Stimulated activated naive CD8-positive, alpha-beta T cell treated with anti-CD3 and anti-CD28 coated beads, Interleukin-15, Interleukin-2, amounts not matched to agents 100 U/mL and 50 U/mL, for 24 hours (primary cell): ENCODE data around the gene CCN6.
A peak's percentile ranks its signal among the peaks of the same experiment; 100 is the strongest.

Source experiments
- ATAC-seq: fragments of 150-1000 bp; cut with Tn5 transposase; one replicate; pipeline ENCODE4 v1.10.0; 2021
- DNase-seq: peaks from one replicate; pipeline ENCODE4 v3.0.0; 2021

The CCN6 gene

DNA sequence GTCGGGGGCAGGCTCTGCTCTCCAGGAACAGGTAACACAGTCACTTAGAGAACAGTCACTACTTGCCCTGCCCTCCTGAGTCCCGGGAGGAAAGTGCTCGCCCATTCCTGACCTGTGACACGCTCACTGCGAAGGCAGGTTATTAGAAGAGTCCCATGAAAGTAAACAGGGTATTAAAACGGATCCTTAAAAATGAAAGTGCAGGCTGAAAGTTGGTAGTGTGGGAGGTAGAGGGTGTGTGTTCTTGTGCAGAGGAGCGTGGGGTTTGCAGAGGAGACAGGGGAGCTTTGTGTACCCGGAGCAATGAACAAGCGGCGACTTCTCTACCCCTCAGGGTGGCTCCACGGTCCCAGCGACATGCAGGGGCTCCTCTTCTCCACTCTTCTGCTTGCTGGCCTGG lies at the start of gene CCN6:
TSS of gene CCN6 (plus strand) at position 104 of the 400 bp plus-strand sequence. CDS start at position 358, 254 bp downstream.
- ATAC-seq = no peak
- DNase-seq = no peak

DNA sequence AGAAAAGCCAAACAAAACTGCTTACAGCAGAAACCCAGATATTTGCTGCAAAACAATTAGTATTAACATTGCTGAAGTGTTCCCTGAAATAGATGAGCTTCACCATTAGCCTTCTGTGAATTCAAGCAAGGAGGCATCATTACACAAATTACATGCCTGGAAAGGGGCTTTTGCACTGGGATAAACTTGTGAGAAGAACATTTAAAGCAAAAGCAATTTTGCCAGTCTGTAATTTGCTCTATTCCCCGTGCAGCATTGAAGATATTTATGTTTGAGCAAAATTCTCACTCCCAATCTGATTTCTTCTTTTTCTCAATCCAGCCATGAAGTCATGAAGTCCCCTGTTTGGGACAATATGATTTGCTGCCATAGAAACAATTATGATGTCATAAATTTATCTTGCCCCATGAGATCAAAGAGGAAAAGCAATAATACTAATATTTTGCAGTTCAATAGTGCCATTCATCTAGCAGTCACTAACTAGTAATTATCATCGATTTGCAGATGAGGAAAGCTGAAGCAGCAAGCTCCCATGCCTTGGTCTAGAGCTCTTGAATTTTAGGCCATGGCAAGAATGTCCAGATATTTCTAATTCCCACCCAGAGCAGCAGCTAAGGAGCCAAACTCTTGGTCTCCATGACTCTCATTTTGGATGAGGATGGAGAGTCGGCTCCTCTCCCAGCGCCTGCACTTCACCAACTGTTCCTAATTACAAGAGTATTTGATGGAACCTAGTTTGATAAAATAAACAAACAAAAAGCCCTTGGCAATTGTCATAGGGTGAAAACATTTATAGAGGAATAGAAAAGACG lies 49.5 kb upstream of the CCN6 start:
- ATAC-seq (no peak), DNase-seq (no peak)

DNA sequence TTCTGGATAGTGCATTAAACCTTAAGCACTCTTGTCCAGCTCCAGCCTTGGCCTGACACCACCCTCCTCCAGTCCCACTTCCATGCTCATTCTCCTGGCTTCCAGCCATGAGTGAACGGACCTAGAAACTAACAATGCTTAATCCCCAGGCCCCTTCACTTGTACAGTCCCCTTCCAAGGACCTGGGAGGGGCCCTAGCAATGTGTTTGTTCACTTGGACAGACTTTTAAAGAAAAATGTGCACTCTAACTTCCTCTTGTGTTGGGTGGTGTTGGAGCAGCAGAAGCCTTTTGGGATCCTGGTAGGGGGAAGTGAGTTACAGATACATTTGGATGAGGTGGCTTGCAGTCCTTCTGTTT lies 48.9 kb upstream of the CCN6 start:
- ATAC-seq (no peak), DNase-seq (no peak)

DNA sequence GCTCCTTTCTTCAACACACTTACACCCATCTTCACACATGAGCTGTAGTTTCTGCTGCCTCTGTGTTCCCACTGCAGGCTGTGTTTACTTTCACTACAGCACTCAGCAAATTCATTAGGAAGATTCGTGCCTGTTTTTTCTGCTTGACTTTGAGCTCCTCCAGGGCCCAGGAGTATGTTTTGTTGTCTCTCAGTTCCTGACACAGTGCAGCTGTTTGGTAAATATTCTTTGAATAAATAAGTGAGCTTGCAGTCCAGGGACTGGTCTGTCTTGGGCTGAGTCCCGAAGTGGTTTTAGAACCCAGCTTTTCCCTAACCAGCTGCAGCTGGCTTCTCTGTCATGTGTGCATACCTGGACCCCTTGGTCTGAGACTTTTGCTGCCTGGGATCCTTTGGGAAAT lies 46.6 kb upstream of the CCN6 start:
- DNase-seq (no peak), ATAC-seq (no peak)

DNA sequence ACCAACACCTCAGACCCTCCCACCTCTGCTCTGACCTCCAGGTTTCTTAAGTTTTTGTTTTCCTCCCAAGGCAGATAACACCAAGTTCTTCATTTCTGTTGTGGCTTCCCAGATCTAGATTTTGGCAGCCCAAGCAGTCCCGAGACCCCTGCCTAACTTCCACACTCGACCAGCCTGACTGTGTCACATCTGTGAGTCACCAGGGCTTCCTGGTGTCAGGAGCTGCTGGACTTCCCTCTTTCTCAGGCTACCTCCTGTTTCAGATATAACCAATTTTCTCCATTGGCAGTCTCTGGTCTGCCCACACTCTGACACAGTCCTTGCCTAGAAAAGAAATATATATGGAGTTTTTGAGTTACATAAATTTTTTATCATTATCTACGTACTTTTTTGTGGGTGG lies 46.1 kb upstream of the CCN6 start:
- ATAC-seq = no peak
- no peak for DNase-seq

DNA sequence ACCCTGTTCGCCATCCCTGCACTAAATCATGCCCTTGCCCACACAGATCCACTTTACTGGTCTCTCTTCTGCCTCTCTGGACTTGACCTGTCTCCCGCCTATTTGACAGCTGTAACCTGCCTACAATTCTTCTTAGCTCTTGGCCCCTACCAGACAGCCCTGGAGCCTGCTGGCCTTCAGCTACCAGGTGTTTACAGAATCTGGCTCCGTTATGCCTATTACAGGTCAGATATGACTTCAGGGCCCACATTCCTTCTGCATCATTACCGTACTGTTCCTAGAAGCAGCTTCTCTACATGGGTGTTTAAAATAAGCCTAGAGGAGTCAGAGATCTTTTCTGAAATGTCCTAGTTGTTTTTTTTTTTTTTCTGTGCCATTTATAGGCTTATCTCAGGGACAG lies 45.4 kb upstream of the CCN6 start:
- no peak for ATAC-seq
- no peak for DNase-seq

DNA sequence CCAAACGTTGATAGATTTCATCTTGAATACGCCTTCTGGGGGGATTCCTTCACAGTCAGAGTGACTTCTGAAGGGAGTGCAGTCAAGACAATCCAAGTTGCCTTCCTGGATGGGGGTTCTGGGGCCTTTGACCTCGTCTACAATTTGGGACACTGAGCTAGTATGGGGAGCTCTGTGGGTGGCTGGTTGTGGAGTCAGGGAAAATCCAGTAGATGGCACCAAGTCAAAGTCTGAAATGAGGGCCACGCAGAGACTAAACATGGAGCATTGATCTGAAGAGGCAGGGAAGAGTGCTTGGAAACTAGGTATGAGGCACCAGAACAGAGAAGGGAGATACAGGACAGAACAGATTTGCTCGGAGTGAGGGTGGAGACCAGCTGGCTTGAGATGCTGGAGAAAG lies 43.6 kb upstream of the CCN6 start:
- ATAC-seq = peak; percentile 63
- no peak for DNase-seq

DNA sequence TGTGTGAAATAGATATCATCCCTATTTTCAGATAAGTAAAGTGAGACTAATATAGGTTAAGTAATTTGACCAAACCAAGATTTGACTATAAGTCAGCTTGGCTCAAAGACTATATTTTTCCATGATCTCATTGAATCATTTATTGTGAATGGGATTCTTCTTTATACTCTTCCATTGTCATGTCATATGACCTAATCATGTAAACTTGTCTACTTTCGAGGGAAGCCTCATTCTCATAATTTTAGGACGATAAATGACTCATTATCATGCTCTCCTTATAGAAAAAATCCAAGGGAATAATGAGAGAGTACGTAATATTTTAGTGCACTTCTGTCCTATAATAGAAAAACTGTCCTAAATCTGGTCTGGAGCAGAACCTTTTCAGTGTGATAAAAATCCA lies 40.9 kb upstream of the CCN6 start:
- ATAC-seq = no peak

DNA sequence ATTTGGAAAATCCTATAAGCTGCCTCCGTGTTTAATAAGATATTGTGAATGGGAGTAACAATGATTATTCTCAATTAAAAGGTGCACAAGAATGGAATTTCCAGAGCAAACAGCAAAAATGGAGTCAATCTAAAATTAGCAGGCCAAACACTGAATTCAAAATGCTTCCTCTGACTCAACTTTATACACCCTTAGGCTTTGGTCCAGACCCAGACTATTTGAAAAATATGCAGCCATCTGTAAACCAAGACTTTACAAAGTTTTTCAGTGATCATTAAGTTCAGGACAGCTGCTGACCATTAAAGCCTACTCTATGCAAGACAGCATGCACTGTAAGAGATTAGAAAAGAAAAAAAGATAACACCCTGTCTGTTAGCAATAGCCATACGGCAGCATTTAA lies 39.4 kb upstream of the CCN6 start:
- no peak for DNase-seq
- no peak for ATAC-seq

More for the DNA sequence above, 40.9 kb upstream of the CCN6 start:
- no peak for DNase-seq

DNA sequence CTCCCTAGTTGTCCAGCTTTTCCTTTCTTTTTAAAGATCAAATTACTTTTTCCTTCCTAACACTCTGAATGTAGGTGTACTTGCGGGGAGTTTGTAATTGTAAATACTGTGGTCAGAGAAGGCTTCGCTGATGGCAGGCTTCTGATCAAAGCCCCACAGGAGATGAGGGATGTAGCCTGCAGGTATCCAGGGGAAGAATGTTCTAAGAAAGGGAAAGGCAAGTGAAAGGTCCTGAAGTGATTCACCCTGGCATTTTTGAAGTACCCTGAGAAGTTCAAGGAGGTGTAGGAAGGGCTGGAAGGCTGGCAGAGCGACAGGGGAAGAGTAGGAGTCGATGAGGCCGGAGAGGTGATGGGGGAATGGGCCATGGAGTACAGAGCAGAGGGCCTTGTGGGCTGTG lies 38.2 kb upstream of the CCN6 start:
- peak; percentile 0 for ATAC-seq
- no peak for DNase-seq

DNA sequence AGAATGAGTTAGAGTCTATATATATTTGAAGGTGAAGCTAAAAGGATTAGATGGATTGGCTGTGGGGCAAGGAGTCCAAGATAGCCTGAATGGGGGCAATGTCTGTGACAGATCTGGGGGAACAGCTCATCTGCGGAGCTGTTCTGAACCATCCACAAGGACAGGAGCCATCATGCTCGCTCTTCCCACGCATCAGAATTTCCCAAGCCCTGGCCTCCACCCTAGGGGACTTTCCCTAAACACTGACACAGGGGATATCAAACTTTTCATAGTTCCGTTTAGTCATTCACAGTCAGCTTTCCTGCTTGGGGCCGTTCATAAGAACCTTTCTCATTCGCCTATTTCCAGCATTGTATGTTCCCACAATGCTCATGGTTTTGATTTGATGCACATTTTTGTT lies 37.6 kb upstream of the CCN6 start:
- DNase-seq (peak; percentile 70), ATAC-seq (peak; percentile 82)

DNA sequence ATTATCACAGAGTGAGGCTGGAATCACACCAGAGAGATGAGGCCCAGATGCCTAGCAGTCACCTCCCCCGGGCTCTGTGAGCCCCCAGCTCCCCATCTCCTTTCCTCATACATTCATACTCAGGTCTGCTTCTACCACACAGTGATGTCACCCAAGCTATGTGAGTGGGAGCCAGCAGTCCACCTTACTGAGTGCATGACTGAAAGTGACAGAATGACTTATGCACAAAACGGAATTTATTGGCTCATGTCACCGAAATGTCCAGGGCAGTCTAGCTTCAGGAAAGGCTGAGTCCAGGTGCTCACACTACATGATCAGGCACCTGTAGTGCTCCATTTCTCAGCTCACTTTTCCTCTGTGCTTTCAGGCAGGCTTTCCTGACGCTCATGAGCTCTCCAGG lies 36.7 kb upstream of the CCN6 start:
- DNase-seq (peak; percentile 56), ATAC-seq (peak; percentile 89)

DNA sequence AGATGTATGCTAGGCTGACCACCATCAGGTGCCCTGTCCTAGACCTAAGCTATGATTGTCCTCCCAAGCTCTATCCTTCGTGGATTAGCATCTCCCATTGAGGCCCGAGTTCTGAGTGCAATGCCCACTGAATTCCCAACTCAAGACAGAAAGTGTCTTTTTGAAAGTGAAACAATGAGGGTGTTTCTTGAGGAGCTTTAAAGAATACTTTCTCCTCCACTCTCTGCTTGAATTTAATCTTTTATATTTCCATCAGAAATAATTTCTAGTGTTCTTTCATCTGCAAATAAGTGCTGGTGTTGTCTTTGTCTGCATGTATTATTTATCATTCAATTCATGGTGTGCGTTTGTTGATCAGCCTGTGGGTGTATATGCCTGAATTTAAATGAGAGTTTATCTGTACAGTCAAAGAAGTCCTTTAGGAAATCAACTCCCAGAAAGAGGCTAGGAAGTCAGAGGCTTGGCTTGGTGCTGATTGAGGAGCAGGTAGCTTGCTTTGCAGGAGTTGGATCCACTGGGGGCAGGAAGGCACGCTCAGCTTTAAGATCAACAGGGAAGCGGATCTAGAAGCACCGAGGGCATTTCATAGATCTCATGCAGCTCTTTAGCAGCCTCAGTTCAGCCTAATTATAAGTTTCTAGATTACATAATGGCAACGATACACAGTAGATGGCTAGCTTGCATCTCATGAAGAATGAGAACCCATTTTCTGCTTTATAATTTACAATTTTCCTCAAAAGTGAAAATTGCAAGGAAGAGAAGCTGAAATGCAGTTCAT lies 36.0 kb upstream of the CCN6 start:
- ATAC-seq (no peak), DNase-seq (no peak)

DNA sequence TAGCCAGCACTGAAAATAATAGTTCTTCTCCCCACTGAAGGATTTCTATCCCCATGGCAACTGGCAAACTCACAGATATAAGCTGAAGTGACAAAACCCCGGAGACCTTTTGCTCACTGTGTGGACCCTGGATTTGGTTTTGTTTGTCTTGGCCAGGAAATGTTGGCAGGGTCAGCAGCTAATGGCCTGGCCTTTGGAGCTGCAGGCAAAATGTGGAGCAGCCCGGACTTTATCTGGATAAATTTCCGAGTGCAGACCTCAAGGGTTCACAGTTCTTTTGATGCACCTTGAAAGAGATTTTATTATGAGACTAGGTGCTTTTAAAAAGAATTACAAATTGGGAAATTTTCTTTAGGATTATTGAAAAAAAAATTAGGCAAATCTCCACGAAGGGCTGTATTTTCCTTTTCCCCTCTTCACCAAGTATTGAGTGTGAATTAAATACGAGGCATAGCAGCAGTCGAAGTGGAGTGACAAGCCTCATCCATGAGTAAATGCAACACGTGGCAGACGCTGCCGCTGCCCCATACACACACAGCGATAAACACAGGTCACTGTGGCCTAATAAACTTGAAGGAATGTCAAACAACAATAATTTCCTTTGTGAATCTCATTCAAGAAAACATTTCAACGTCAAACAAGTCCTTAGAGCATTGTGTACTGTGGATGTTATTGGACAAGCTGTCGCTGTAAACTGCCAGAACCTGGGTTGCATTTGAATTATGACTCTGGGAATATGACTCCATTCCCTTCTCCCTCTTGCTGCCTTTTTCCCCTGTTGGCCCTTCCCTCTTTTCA lies 35.1 kb upstream of the CCN6 start:
- DNase-seq (no peak), ATAC-seq (no peak)

DNA sequence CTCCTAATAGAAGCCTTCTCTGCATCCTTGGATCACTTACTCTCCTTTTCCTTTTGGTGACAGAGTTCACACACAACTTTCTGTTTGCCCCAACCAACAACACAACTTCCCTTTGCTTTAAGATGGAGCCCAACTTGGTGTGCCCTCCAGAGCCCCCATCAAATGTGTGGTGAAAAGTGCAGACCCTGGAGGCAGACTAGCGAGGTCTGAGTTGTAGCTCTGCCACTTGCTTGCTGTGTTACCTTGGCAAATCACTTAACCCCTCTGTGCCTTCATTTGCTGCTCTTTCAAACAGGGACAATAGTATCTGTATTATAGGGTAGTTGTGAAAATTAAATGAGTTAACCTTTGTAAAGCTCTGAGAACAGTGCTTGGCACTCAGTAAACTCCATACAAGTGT lies 34.3 kb upstream of the CCN6 start:
- DNase-seq (no peak), ATAC-seq (no peak)

DNA sequence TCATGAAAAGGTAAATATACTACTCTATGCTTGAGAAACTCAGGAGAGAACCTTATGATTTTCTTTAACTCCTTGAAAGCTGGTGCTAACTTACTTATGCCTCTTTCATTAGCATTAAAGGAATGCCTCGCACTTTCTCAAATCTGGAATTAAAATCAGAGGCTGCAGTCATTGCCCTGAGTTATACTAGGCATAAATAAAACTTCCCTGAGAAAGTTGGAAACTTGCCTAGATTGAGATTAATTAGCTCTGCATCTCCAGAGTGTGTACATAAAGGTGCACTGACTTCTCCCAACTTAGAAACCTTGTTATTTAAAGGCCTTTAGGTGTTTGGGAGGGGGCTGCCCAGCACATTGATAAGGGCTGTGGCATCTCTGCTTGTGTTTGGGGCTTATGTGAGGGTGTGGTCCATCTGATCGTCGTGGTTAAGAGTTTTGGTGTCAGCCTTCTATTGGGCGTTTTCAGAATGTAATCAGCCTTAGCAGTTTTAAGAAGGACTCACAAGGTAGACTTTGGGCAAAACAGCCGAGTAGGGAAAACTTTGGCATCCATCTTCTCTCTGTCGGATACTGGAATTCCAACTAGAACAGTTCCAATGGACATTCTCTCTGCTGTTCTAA lies 32.1 kb upstream of the CCN6 start:
- DNase-seq (no peak), ATAC-seq (no peak)

DNA sequence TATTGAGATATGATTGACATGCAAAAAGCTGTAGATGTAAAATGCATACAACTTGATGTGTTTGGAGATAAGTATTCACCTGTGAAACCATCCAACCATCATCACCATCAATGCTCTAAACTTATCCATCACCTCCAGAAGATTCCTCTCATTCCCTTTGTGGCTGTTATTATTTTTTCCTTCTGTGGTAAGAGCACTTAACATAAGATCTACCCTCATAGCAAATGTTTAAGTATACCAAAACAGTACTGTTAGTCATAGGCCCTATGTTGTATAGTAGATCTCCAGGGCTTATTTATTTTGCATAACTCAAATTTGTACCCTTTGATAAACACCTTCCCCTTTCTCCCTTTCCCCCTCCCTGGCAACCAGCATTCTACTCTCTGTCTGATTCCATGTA lies 31.2 kb upstream of the CCN6 start:
- DNase-seq = no peak
- no peak for ATAC-seq

DNA sequence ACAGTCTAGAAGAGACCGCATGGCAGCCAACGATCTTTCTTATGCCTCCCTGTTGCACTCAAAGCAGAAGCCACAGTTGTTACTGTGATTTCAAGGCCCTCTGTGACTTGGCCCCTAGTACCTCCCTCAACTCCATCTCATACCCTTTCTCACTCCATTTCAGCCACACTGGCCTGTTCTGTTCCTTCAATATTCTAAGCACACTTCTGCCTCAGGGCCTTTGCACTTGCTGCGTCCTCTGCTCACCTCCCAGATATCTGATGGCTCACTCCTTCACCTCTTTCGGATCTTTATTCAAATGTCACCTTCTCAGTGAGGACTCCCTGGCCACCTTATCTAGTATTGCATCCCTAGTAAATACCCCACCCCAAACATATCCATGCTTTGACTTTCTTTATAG lies 29.4 kb upstream of the CCN6 start:
- no peak for DNase-seq
- ATAC-seq = no peak

DNA sequence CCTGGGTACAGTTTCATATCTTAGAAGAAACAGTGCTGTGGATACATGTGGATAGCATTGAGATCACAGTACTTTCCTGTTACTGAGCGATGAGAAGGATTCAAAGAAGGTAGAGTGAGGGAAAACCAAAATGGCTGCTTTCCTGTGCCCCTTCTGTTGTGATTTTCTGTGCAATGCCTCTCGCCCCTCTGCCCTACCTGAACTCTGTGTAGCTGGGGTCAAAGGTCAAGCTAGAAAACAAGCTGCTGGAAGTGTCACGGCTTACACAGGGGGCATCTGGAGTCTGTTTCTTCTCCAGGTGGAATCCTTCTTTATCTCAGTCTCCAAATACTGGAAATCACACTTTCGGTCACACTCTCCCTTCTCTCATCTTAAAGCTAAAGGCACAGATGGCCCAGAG lies 27.0 kb upstream of the CCN6 start:
- DNase-seq (no peak), ATAC-seq (no peak)

DNA sequence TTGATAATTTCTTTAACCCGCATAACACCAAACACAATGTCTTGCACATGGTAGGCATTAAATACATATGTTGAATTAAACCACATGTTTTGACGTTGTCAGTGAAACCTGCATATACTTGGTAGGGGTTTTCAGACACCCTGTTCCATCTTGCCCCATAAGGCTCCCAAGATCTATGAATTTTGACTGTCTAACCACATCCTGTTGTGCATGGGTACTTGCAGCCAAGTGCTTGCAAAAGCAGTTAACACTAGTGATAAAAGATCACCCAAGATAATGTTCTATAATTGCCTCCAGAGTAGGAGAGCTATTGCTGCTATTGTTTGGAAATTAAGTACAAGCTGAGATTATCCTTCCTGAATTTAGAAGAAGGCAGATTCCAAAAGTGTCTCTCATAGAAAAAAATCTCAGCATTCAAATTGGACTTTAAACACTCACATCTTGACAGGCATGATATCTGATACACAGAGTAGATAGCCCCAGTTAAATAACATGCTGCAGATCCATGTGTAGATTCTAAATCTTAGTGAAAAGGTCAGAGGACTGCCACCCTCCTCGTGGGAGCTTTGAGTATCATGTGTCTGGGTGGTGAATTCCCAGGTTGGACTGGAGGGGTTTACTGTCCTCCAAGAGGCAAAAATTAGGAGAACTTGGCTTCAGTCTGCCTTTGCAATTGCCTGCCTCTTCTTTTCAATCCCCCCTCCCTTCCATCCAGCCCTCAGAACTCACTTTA lies 25.8 kb upstream of the CCN6 start:
- peak; percentile 94 for ATAC-seq
- no peak for DNase-seq

DNA sequence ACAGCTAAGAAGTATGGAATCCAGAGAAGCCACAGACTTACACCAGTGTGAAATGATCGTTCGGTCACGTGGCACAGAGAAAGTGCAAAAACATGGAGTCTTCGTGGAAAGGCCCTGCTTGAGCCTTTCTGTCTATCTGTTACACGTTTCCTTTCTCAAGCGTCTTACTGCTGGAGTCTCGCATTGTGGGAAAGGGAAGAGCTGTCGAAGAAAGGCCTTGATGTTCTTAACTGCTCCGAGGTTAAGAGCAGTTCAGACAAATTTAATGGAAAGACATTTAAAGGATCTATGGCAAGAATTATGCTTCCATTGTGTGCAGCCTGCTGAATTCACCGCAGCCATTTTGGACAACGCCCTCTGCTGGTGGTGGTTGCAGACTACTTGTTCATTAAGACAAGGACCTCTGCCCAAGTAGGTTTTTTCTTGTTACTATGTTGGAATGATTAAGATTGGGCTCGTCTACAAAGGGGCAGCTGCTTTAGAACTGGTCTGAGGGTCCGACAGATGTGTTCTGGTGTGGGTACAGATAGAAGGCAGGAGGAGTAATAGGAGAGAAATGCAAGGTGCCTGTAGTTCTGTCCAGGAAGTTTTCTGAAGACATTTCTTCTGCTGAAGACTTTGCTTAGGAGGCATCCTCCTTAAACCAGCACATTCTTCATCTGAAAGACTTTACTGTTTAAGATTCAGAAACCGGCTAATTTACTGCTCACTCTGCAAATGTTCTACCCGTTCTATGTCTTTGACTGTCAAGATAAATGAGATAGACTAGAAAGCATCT lies 24.7 kb upstream of the CCN6 start:
- DNase-seq (peak; percentile 86), ATAC-seq (no peak)
